ENCODE data around the gene STX2.

STX2 gene

GRCh38 chr12:130831246-130831645 lies 7.8 kb downstream of the STX2 start:
- DNase-seq (ENCODE audit: low read depth in 2 of 2): no peak

- DNase-seq (ENCODE audit: low read depth in 2 of 2): no peak
Observed at GRCh38 chr12:130830246-130830551, 8.9 kb downstream of the STX2 start.

- no peak for DNase-seq (ENCODE audit: low read depth in 2 of 2)
Observed at GRCh38 chr12:130829391-130830245, 9.4 kb downstream of the STX2 start.

GRCh38 chr12:130828895-130829294 lies 10.2 kb downstream of the STX2 start:
- DNase-seq (ENCODE audit: low read depth in 2 of 2): no peak

GRCh38 chr12:130827432-130827831 lies 11.6 kb downstream of the STX2 start:
- no peak for DNase-seq (ENCODE audit: low read depth in 2 of 2)

GRCh38 chr12:130826151-130826801 lies 12.8 kb downstream of the STX2 start:
- peak; percentile 54 to 61 for DNase-seq (ENCODE audit: low read depth in 2 of 2)

- no peak for DNase-seq (ENCODE audit: low read depth in 2 of 2)
Observed at GRCh38 chr12:130825771-130826150, 13.3 kb downstream of the STX2 start.

GRCh38 chr12:130819681-130820080 lies 19.4 kb downstream of the STX2 start:
- DNase-seq (ENCODE audit: low read depth in 2 of 2): no peak

- DNase-seq (ENCODE audit: low read depth in 2 of 2): peak; percentile 40 to 58
Observed at GRCh38 chr12:130818635-130819576, 20.1 kb downstream of the STX2 start.

GRCh38 chr12:130818272-130818634 lies 20.8 kb downstream of the STX2 start:
- no peak for DNase-seq (ENCODE audit: low read depth in 2 of 2)

- DNase-seq (ENCODE audit: low read depth in 2 of 2): no peak
Observed at GRCh38 chr12:130817804-130818203, 21.2 kb downstream of the STX2 start.

- no peak for DNase-seq (ENCODE audit: low read depth in 2 of 2)
Observed at GRCh38 chr12:130816097-130816496, 23.0 kb downstream of the STX2 start.

GRCh38 chr12:130815028-130815741 lies 23.9 kb downstream of the STX2 start:
- DNase-seq (ENCODE audit: low read depth in 2 of 2): no peak

- no peak for DNase-seq (ENCODE audit: low read depth in 2 of 2)
Observed at GRCh38 chr12:130813949-130814348, 25.1 kb downstream of the STX2 start.

- no peak for DNase-seq (ENCODE audit: low read depth in 2 of 2)
Observed at GRCh38 chr12:130813436-130813835, 25.6 kb downstream of the STX2 start.

- no peak for DNase-seq (ENCODE audit: low read depth in 2 of 2)
Observed at GRCh38 chr12:130809791-130810190, 29.3 kb downstream of the STX2 start.

GRCh38 chr12:130807309-130807708 lies 31.7 kb downstream of the STX2 start:
- DNase-seq (ENCODE audit: low read depth in 2 of 2): no peak

- no peak for DNase-seq (ENCODE audit: low read depth in 2 of 2)
Observed at GRCh38 chr12:130806574-130806973, 32.5 kb downstream of the STX2 start.

GRCh38 chr12:130805635-130806034 lies 33.4 kb downstream of the STX2 start:
- DNase-seq (ENCODE audit: low read depth in 2 of 2): no peak

GRCh38 chr12:130804216-130804615 lies 34.8 kb downstream of the STX2 start:
- no peak for DNase-seq (ENCODE audit: low read depth in 2 of 2)

- DNase-seq (ENCODE audit: low read depth in 2 of 2): no peak
Observed at GRCh38 chr12:130803702-130804101, 35.3 kb downstream of the STX2 start.

- DNase-seq (ENCODE audit: low read depth in 2 of 2): no peak
Observed at GRCh38 chr12:130800312-130800711, 38.7 kb downstream of the STX2 start.

All from stimulated activated CD8-positive, alpha-beta memory T cell treated with anti-CD3 and anti-CD28 coated beads, Interleukin-15, amount 100 ng/mL, for 4 hours (primary cell).